Measurements from ENCODE around the gene PLPP4.

The PLPP4 gene

DNA sequence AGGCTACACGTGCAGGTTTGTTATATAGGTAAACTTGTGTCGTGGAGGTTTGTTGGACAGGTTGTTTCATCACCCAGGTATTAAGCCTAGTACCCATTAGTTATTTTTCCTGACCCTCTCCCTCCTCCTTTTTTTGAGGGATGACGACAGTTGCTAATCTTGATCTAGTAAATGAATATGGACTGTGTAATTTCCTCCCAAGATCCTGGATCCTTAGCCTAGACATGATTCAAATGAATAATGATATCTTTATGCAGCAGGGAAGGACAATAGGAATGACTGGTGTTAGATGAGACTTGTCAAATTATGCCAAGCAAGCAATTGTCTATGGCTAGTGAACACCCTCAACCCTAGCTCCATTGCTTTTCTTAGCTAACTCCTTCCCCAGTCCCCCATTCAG, 156.2 kb downstream of the PLPP4 start:
- no peak for DNase-seq

GRCh38 chr10:120614680-120615079, 157.7 kb downstream of the PLPP4 start:
- no peak for DNase-seq

GRCh38 chr10:120616311-120616911, 159.4 kb downstream of the PLPP4 start:
- no peak for DNase-seq

GRCh38 chr10:120628197-120628596, 171.2 kb downstream of the PLPP4 start:
- no peak for DNase-seq

DNA sequence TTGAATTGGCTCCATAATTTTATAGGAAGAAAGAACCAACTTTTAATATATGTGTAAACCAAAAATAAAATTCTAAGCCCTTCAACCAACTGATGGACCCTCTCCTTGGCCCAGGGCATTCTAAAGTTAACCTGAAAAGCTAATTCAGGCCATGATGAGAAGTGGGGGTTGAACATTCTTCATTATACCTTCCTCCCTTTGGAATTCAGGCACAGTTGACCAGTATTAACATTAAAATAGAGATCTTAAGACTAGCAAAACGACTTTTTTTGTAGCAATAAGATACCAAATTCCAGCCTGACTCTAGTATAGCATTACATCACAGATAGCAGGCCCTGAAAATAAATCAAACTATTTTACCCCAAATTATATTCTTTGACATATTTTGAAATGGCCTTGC, 173.2 kb downstream of the PLPP4 start:
- DNase-seq, result no peak

DNA sequence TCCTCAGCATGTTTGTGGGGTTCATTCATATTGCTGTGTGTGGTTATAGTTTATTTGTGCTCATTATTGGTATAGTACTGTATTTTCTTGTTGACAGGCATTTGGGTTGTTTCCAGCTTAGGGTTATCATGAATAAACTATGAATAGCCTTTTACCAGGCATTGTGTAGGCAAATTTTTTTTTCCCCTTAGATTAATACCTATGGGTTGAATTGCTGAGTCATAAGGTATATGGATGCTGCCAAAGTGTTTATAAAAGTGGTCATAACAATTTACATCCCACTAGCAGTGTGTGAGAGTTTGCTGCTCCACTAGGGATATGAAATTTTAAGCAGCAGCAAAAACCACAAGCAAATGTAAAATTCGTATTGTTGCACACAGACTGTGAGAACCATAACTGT, 175.0 kb downstream of the PLPP4 start:
- no peak for DNase-seq

DNA sequence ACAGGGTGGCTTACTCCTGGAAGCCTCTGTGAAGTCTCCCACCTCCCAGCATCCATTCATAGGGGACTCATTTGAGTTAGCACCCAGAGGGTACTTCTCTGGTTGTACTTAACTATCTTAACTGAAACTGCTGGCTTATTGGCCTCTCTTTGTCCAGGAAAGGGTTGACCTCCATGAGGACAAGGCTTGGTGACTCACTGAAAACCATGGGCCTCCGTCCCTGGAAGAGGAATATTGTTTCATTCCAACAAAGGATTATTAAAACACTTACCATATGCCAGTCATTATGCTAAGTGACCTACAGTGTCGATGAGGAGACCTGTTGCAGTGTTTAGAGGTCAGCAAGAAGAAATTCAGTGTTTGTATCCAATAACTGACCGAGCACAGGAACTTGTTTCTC, 175.9 kb downstream of the PLPP4 start:
- no peak for DNase-seq

DNA sequence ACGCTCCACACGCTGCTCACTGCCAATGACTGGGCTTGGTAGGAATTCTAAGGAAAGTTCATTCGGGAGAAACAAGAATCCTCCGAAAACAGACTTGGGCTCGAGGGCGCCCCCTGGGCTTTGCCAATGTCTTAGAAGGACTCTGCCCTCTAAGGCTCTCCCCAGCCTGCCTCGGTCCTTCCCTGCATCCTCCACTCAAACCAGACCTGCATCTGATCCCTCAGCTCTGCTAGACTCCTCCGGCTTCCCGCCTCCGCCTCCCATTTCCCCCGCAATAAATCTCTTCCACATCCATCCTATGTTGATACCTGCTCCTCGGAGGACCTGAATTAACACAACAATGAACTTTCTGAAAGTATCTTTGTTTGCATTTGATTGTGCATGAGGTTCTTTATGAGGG, 177.6 kb downstream of the PLPP4 start:
- peak; percentile 14 for DNase-seq

Data from DMS53 (cell line).